Measurements from ENCODE around the gene RALGDS.

Gene RALGDS

DNA sequence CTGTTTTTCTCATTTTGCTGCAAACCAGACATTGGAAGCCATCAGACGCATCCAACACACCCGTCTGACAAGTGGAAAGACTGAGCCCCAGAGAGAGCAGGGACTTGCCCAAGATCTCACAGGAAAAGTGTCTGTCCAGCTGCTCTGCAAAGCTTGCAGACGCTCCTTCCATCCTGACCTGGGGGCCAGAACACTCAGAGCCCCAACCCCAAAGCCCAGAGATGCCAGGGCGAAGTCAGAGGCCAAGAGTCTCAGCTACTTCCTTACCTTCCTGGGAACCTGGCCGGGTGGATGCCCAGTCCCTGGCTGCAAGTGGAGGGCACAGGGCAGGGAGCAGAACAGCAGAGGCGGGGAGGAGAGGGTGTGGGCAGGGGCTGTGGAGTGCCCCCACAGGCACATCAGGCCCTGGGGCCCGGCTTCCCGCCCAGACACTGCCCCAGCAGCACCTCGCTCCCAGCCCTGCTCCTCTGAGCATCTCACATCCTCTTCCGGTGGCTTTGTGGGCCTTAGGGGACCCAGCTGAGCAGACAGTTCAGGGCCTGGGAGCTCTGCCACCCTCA lies 9.7 kb upstream of the RALGDS start:
- no peaks in the 10 kb centered on the region for H3K9me3 ChIP-seq (ENCODE audit: control insufficient read depth, low read depth, low read length)
- H3K27ac ChIP-seq (ENCODE audit: low read length): no peak overlapping the region
- peaks cover 7% of the 10 kb centered on the region for H3K4me1 ChIP-seq (ENCODE audit: control insufficient read depth, low read depth, low read length)
- no peaks in the 10 kb centered on the region for H3K27me3 ChIP-seq (ENCODE audit: control insufficient read depth, insufficient read depth, low read length)
- H3K36me3 ChIP-seq (ENCODE audit: control insufficient read depth, low read depth, low read length): no peaks in the 10 kb centered on the region
- H3K4me3 ChIP-seq (ENCODE audit: low read length): no peak overlapping the region
- no peak overlapping the region for H3K9ac ChIP-seq (ENCODE audit: low read length)

DNA sequence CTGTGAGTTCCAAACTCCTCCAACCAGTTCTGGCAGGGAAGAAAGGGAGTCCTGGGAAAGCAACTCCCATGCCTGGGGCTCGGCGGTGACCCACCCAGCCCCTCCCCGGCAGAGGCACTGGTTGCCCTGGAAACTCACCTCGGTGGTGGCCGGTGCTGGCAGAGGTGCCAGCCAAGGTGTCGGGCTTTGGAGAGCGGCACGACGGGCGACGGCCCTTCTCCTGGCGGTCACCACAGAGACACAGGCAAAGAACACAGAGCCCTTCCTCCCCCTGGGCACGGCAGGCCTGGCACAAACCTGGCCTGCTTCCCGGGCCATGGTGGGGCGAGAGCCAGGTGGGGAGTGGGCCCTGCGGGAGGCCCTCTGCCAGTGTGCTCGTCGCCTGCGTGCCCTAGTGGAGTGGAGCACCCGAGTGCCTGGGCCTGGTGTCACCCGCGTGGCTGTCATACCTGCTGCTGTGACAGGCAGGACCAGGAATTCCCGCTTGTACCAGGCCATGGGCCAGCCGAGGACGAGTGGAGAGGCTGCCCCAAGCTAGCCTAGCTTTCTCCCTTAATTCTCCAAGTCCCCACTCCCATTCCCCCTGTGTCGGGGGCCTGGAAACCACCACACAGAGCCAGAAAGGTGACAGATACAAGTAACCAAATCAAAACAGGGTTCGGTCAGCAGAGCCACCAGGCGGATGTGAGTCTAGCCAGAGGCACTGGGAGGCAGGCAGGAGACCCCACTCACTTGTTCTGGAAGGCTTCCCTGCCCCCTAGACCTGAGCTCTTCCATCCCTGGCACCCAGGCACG lies 8.2 kb upstream of the RALGDS start:
- no peak overlapping the region for H3K27ac ChIP-seq (ENCODE audit: low read length)
- H3K27me3 ChIP-seq (ENCODE audit: control insufficient read depth, insufficient read depth, low read length): peaks cover 14% of the 10 kb centered on the region
- H3K4me3 ChIP-seq (ENCODE audit: low read length): no peak overlapping the region
- no peaks in the 10 kb centered on the region for H3K36me3 ChIP-seq (ENCODE audit: control insufficient read depth, low read depth, low read length)
- H3K9me3 ChIP-seq (ENCODE audit: control insufficient read depth, low read depth, low read length): no peaks in the 10 kb centered on the region
- peaks cover 7% of the 10 kb centered on the region for H3K4me1 ChIP-seq (ENCODE audit: control insufficient read depth, low read depth, low read length)
- H3K9ac ChIP-seq (ENCODE audit: low read length): no peak overlapping the region

GRCh38 chr9:133128152-133128551 lies 7.1 kb upstream of the RALGDS start:
- no peaks in the 10 kb centered on the region for H3K4me1 ChIP-seq (ENCODE audit: control insufficient read depth, low read depth, low read length)
- H3K27ac ChIP-seq (ENCODE audit: low read length): no peak overlapping the region
- no peak overlapping the region for H3K4me3 ChIP-seq (ENCODE audit: low read length)
- H3K27me3 ChIP-seq (ENCODE audit: control insufficient read depth, insufficient read depth, low read length): peaks cover 18% of the 10 kb centered on the region
- no peak overlapping the region for H3K9ac ChIP-seq (ENCODE audit: low read length)
- H3K36me3 ChIP-seq (ENCODE audit: control insufficient read depth, low read depth, low read length): no peaks in the 10 kb centered on the region
- no peaks in the 10 kb centered on the region for H3K9me3 ChIP-seq (ENCODE audit: control insufficient read depth, low read depth, low read length)

DNA sequence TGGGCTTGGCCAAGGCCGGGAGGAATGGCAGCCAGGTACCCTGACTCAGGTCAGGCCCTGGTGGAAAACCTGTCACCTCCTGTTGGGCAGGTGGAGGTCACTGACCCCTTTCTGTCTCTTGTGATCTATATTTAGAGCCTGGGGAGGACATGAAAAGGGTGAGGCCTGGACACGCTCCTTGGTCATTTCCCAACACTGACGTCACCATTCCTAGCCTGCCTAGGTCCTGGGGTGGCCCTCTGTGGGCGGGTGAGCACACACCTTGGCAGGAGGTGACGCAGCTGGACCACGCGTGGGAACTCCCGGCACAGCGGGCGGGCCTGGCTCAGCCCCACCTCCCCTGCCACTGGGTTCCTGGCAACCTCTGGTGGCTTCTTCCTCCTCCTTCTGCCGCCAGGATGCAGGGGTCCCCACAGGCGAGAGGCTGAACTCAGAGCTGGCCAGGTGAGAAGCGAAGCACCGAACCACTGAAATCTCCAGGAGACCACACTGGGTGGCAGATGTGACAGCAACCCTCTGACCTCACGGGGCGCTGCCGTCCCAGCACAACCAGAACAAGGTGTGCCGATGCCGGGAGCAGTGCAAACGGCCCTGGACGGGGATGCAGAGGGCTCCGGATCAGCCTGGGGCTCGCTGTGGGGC lies 6.4 kb upstream of the RALGDS start:
- no peaks in the 10 kb centered on the region for H3K4me1 ChIP-seq (ENCODE audit: control insufficient read depth, low read depth, low read length)
- no peak overlapping the region for H3K4me3 ChIP-seq (ENCODE audit: low read length)
- H3K36me3 ChIP-seq (ENCODE audit: control insufficient read depth, low read depth, low read length): no peaks in the 10 kb centered on the region
- H3K9me3 ChIP-seq (ENCODE audit: control insufficient read depth, low read depth, low read length): no peaks in the 10 kb centered on the region
- H3K27me3 ChIP-seq (ENCODE audit: control insufficient read depth, insufficient read depth, low read length): peaks cover 25% of the 10 kb centered on the region
- no peak overlapping the region for H3K9ac ChIP-seq (ENCODE audit: low read length)
- no peak overlapping the region for H3K27ac ChIP-seq (ENCODE audit: low read length)

- Histone ChIP-seq H3K9me3 (ENCODE audit: control insufficient read depth, low read depth, low read length) (no peaks in the 10 kb centered on the region), H3K27me3 (ENCODE audit: control insufficient read depth, insufficient read depth, low read length) (peaks cover 31% of the 10 kb centered on the region), H3K4me1 (ENCODE audit: control insufficient read depth, low read depth, low read length) (no peaks in the 10 kb centered on the region), H3K4me3 (ENCODE audit: low read length) (no peak overlapping the region), H3K9ac (ENCODE audit: low read length) (no peak overlapping the region), H3K27ac (ENCODE audit: low read length) (no peak overlapping the region), H3K36me3 (ENCODE audit: control insufficient read depth, low read depth, low read length) (no peaks in the 10 kb centered on the region)
Measured at GRCh38 chr9:133126697-133127339, 5.8 kb upstream of the RALGDS start.

GRCh38 chr9:133125941-133126696 lies 5.1 kb upstream of the RALGDS start:
- Histone ChIP-seq H3K27me3 (ENCODE audit: control insufficient read depth, insufficient read depth, low read length) (peaks cover 34% of the 10 kb centered on the region), H3K27ac (ENCODE audit: low read length) (no peak overlapping the region), H3K9ac (ENCODE audit: low read length) (no peak overlapping the region), H3K4me1 (ENCODE audit: control insufficient read depth, low read depth, low read length) (no peaks in the 10 kb centered on the region), H3K4me3 (ENCODE audit: low read length) (no peak overlapping the region), H3K9me3 (ENCODE audit: control insufficient read depth, low read depth, low read length) (no peaks in the 10 kb centered on the region), H3K36me3 (ENCODE audit: control insufficient read depth, low read depth, low read length) (no peaks in the 10 kb centered on the region)

- H3K4me1 ChIP-seq (ENCODE audit: control insufficient read depth, low read depth, low read length): peaks cover 1% of the 10 kb centered on the region
Measured at GRCh38 chr9:133124907-133125275, 3.9 kb upstream of the RALGDS start.

DNA sequence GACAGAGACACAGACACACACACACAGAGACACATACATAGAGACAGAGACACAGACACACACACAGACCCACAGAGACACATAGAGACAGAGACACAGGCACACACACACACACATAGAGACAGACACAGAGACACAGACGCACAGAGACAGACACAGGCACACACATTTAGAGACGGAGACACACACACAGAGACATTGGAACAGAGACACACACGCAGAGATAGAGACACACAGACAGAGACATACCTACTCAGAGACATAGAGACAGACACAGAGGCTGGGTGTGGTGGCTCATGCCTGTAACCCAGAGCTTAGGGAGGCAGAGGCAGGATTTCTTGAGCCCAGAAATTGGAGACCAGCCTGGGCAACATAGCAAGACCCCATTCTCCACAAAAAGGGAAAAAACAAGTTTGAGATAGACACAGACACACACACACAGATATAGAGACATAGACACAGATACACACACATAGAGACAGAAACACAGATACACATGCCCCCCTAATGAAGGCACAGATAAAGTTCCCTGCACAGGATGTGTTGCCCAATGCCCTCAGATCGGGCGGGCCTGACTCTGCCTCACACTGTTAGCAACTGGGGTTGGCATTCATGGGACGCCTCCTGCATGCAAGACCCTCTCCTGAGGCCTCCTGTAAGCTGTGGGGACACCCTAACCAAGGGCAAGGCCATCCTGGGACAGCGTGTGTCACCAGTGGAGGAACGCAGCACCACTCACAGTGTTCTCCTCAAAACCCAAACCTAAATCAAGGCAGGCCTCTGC lies 3.3 kb upstream of the RALGDS start:
- no peaks in the 10 kb centered on the region for H3K36me3 ChIP-seq (ENCODE audit: control insufficient read depth, low read depth, low read length)
- peaks cover 46% of the 10 kb centered on the region for H3K27me3 ChIP-seq (ENCODE audit: control insufficient read depth, insufficient read depth, low read length)
- no peak overlapping the region for H3K4me3 ChIP-seq (ENCODE audit: low read length)
- peaks cover 7% of the 10 kb centered on the region for H3K4me1 ChIP-seq (ENCODE audit: control insufficient read depth, low read depth, low read length)
- H3K9ac ChIP-seq (ENCODE audit: low read length): no peak overlapping the region
- H3K9me3 ChIP-seq (ENCODE audit: control insufficient read depth, low read depth, low read length): no peaks in the 10 kb centered on the region
- no peak overlapping the region for H3K27ac ChIP-seq (ENCODE audit: low read length)

More at GRCh38 chr9:133124907-133125275, 3.9 kb upstream of the RALGDS start:
- Histone ChIP-seq H3K27me3 (ENCODE audit: control insufficient read depth, insufficient read depth, low read length) (peaks cover 40% of the 10 kb centered on the region), H3K9me3 (ENCODE audit: control insufficient read depth, low read depth, low read length) (no peaks in the 10 kb centered on the region), H3K4me3 (ENCODE audit: low read length) (no peak overlapping the region), H3K27ac (ENCODE audit: low read length) (no peak overlapping the region), H3K36me3 (ENCODE audit: control insufficient read depth, low read depth, low read length) (no peaks in the 10 kb centered on the region), H3K9ac (ENCODE audit: low read length) (no peak overlapping the region)

DNA sequence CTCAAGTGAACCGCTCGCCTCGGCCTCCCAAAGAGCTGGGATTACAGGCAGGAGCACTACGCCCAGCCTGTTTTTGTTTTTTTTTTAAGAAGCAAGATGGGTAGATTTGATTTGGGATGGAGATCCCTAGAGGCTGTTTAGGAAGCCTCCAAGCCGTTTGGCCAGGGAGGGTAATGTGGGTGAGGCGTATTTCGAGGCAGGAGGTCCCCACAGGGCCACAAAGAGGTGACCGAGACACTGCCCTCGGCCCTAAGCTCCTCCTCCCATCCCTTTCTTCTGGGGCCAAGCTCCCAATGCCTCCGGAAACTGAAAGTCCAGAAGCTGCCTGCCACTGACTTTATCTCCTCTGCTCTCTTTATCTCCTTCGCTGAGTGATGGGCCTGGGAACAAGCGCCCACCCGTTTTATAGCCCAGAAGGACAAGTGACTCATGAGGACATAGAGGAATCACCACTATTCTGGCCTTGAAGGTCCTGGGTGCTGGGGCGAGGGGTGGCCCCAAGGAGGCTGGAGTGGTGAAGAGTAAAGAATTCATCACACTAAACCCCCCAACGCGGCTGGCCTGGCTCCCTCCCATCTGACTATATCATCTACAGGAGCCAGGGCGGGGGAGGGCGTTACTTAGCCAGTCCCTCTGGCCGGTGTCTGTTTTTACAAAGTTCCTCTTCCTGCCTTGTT lies 2.0 kb upstream of the RALGDS start:
- Histone ChIP-seq H3K4me3 (ENCODE audit: low read length) (no peak overlapping the region), H3K27ac (ENCODE audit: low read length) (no peak overlapping the region), H3K9ac (ENCODE audit: low read length) (no peak overlapping the region), H3K4me1 (ENCODE audit: control insufficient read depth, low read depth, low read length) (peaks cover 7% of the 10 kb centered on the region), H3K27me3 (ENCODE audit: control insufficient read depth, insufficient read depth, low read length) (peaks cover 59% of the 10 kb centered on the region), H3K9me3 (ENCODE audit: control insufficient read depth, low read depth, low read length) (no peaks in the 10 kb centered on the region), H3K36me3 (ENCODE audit: control insufficient read depth, low read depth, low read length) (no peaks in the 10 kb centered on the region)

GRCh38 chr9:133122605-133122934 lies 1.5 kb upstream of the RALGDS start:
- Histone ChIP-seq H3K4me1 (ENCODE audit: control insufficient read depth, low read depth, low read length) (peaks cover 7% of the 10 kb centered on the region), H3K36me3 (ENCODE audit: control insufficient read depth, low read depth, low read length) (no peaks in the 10 kb centered on the region), H3K27me3 (ENCODE audit: control insufficient read depth, insufficient read depth, low read length) (peaks cover 62% of the 10 kb centered on the region), H3K4me3 (ENCODE audit: low read length) (no peak overlapping the region), H3K9ac (ENCODE audit: low read length) (no peak overlapping the region), H3K27ac (ENCODE audit: low read length) (no peak overlapping the region), H3K9me3 (ENCODE audit: control insufficient read depth, low read depth, low read length) (no peaks in the 10 kb centered on the region)
